H1 (cell line): ENCODE data around the gene CBR3. TPM values are rescaled to one million over a fixed set of nuclear protein-coding genes. Genes with fewer than 3 reads are reported as not detected.

Experiments
- CTCF ChIA-PET: fragments of 300-600 bp; sonication (Branson Sonifier 250); formaldehyde crosslinking; loops from one replicate; lab custom pipeline; 2021; ENCODE audit not compliant: partially characterized antibody; lab: Charles Lee
- POLR2A ChIA-PET: fragments of 300-600 bp; sonication (Branson Sonifier 250); formaldehyde crosslinking; loops from one replicate; lab custom pipeline; 2021; ENCODE audit warnings: inconsistent platforms; ENCODE audit not compliant: partially characterized antibody; lab: Charles Lee
- DNase-seq, 2 experiments: peaks; one replicate each; pipeline versions ENCODE4 v3.0.0 to v3.0.0-alpha.2; 2010 to 2022; ENCODE audit warnings: low spot score in 2 of 2, low read depth in 1 of 2, mixed read lengths in 1 of 2
- FAIRE-seq: peaks from 2 replicates; lab custom pipeline; 2011; peaks lifted over from hg19 to GRCh38; lab: Jason Lieb, UNC
- H2AFZ ChIP-seq: 2 replicates; pipeline ENCODE4 v1.8.1; 2012; ENCODE audit warnings: low read length, inconsistent platforms
- H2AK5ac ChIP-seq: 2 replicates; pipeline ENCODE4 v1.6.1; 2013; ENCODE audit warnings: low read depth, low read length
- H2BK120ac ChIP-seq: replicated peaks from 2 replicates; pipeline ENCODE3; 2013; ENCODE audit warnings: low read depth, low read length, inconsistent platforms
- H2BK12ac ChIP-seq: 2 replicates; pipeline ENCODE4 v1.6.1; 2013; ENCODE audit warnings: low read depth, low read length
- H2BK15ac ChIP-seq: 2 replicates; pipeline ENCODE4 v1.6.1; 2013; ENCODE audit warnings: low read length
- H2BK20ac ChIP-seq: 2 replicates; pipeline ENCODE4 v1.6.1; 2013; ENCODE audit warnings: low read length
- H2BK5ac ChIP-seq: 2 replicates; pipeline ENCODE4 v1.6.1; 2013; ENCODE audit warnings: low read depth, low read length
- H3K14ac ChIP-seq: 2 replicates; pipeline ENCODE4 v1.6.1; 2013; ENCODE audit warnings: inconsistent platforms; ENCODE audit not compliant: insufficient read length
- H3K18ac ChIP-seq: 2 replicates; pipeline ENCODE4 v1.6.1; 2013; ENCODE audit warnings: low read length; ENCODE audit errors: extremely low read depth
- H3K23ac ChIP-seq: 2 replicates; pipeline ENCODE4 v1.6.1; 2013; ENCODE audit warnings: inconsistent platforms; ENCODE audit not compliant: insufficient read length
- H3K23me2 ChIP-seq: 2 replicates; pipeline ENCODE4 v1.6.1; 2013; ENCODE audit warnings: low read depth, low read length
- H3K27ac ChIP-seq: 2 replicates; pipeline ENCODE4 v1.6.1; 2011; ENCODE audit warnings: low read depth, low read length, inconsistent platforms
- H3K27me3 ChIP-seq, 4 experiments: replicated peaks in 1 of 4; 1 replicate in 1 of 4; 2 replicates in 3 of 4; pipeline versions ENCODE4 v1.6.1 to v1.8.1; 2011 to 2013; ENCODE audit warnings: low read length in 3 of 4, mild to moderate bottlenecking in 3 of 4, inconsistent platforms in 2 of 4, mixed read lengths in 2 of 4, moderate library complexity in 1 of 4; ENCODE audit not compliant: control insufficient read depth in 3 of 4, insufficient read depth in 3 of 4; ENCODE audit errors: extremely low read depth in 1 of 4
- H3K36me3 ChIP-seq, 4 experiments: 2 replicates each; pipeline versions ENCODE4 v1.6.1 to v1.8.1; 2011 to 2013; ENCODE audit warnings: mild to moderate bottlenecking in 4 of 4, low read length in 3 of 4, moderate library complexity in 2 of 4, control low read depth in 1 of 4, inconsistent platforms in 1 of 4; ENCODE audit not compliant: insufficient read depth in 4 of 4, control insufficient read depth in 2 of 4
- H3K4ac ChIP-seq: replicated peaks from 2 replicates; pipeline ENCODE3; 2013; ENCODE audit warnings: low read length, low read depth, mixed read lengths, inconsistent platforms; ENCODE audit not compliant: insufficient read length
- H3K4me1 ChIP-seq, 4 experiments: replicated peaks in 1 of 4; 1 replicate in 1 of 4; 2 replicates in 3 of 4; pipeline versions ENCODE4 v1.6.1 to v1.8.1; 2011 to 2013; ENCODE audit warnings: low read length in 3 of 4, inconsistent platforms in 2 of 4, mixed read lengths in 1 of 4; ENCODE audit not compliant: insufficient read depth in 4 of 4, control insufficient read depth in 3 of 4
- H3K4me2 ChIP-seq, 2 experiments: 2 replicates each; pipeline versions ENCODE4 v1.6.1 to v1.8.1; 2011 to 2013; ENCODE audit warnings: low read depth in 2 of 2, low read length in 2 of 2, control low read depth in 1 of 2, inconsistent platforms in 1 of 2, mild to moderate bottlenecking in 1 of 2; ENCODE audit not compliant: insufficient read depth in 1 of 2
- H3K4me3 ChIP-seq, 4 experiments: fragments of 200-600, 300-600 bp in 1 of 4; sonication (generic), shearing (Covaris generic), sonication (Bioruptor Twin) in 1 of 4; 2 replicates each; pipeline versions ENCODE4 v1.5.1 to v1.8.1; 2011 to 2016; ENCODE audit warnings: low read length in 4 of 4, low read depth in 3 of 4, control low read depth in 2 of 4, inconsistent platforms in 2 of 4, mild to moderate bottlenecking in 2 of 4, mixed read lengths in 1 of 4, moderate library complexity in 1 of 4; ENCODE audit not compliant: insufficient read depth in 2 of 4; ENCODE audit errors: extremely low read depth in 1 of 4
- H3K56ac ChIP-seq: replicated peaks from 2 replicates; pipeline ENCODE3; 2013; ENCODE audit warnings: low read depth, mild to moderate bottlenecking, mixed read lengths, low read length, inconsistent platforms; ENCODE audit not compliant: insufficient read length
- H3K79me1 ChIP-seq: 2 replicates; pipeline ENCODE4 v1.6.1; 2013; ENCODE audit warnings: low read depth, low read length, control low read depth
- H3K79me2 ChIP-seq, 2 experiments: 2 replicates each; pipeline versions ENCODE4 v1.6.1 to v1.8.1; 2012 to 2013; ENCODE audit warnings: low read length in 2 of 2, mild to moderate bottlenecking in 2 of 2, inconsistent platforms in 1 of 2; ENCODE audit not compliant: insufficient read depth in 2 of 2, control insufficient read depth in 1 of 2
- H3K9ac ChIP-seq, 4 experiments: replicated peaks in 1 of 4; 1 replicate in 1 of 4; 2 replicates in 3 of 4; pipeline versions ENCODE4 v1.6.1 to v1.8.1; 2011 to 2013; ENCODE audit warnings: low read depth in 3 of 4, low read length in 3 of 4, control low read depth in 2 of 4, mild to moderate bottlenecking in 2 of 4, moderate library complexity in 2 of 4, inconsistent platforms in 1 of 4; ENCODE audit errors: extremely low read depth in 1 of 4
- H3K9me3 ChIP-seq, 2 experiments: 2 replicates each; pipeline versions ENCODE4 v1.6.1 to v1.8.1; 2012 to 2013; ENCODE audit warnings: mild to moderate bottlenecking in 2 of 2, moderate library complexity in 2 of 2, control low read depth in 1 of 2, inconsistent platforms in 1 of 2, low read depth in 1 of 2, low read length in 1 of 2, mixed read lengths in 1 of 2; ENCODE audit not compliant: insufficient read depth in 2 of 2
- H4K20me1 ChIP-seq, 2 experiments: replicated peaks in 1 of 2; 2 replicates each; pipeline versions ENCODE3 to v1.8.1; 2011 to 2013; ENCODE audit warnings: inconsistent platforms in 2 of 2, low read length in 2 of 2, mild to moderate bottlenecking in 1 of 2; ENCODE audit not compliant: insufficient read depth in 2 of 2, control insufficient read depth in 1 of 2
- H4K5ac ChIP-seq: 2 replicates; pipeline ENCODE4 v1.6.1; 2013; ENCODE audit warnings: low read length, low read depth, mixed read lengths, inconsistent platforms; ENCODE audit not compliant: insufficient read length
- H4K8ac ChIP-seq: 2 replicates; pipeline ENCODE4 v1.8.0; 2013; ENCODE audit warnings: mild to moderate bottlenecking, moderate library complexity, low read length, inconsistent platforms; ENCODE audit not compliant: insufficient read depth; ENCODE audit errors: extremely low read depth
- H4K91ac ChIP-seq: replicated peaks from 2 replicates; pipeline ENCODE3; 2013; ENCODE audit warnings: low read length, mixed read lengths, inconsistent platforms; ENCODE audit not compliant: insufficient read length
- MAFK ChIP-seq: IDR thresholded peaks from 2 replicates; pipeline ENCODE4 v1.6.1; 2012; ENCODE audit warnings: low read depth, mild to moderate bottlenecking, improper control_type of control experiment, low read length
- RNF2 ChIP-seq: fragments of 200-900, 300-1000 bp; sonication (generic); IDR thresholded peaks from 2 replicates; pipeline ENCODE4 v1.7.1; 2016; ENCODE audit warnings: borderline replicate concordance, low read depth, mild to moderate bottlenecking, antibody characterized with exemption, low read length; ENCODE audit not compliant: poor library complexity, severe bottlenecking; ENCODE audit errors: missing control alignments
- SAP30 ChIP-seq: fragments of 300-600 bp; sonication (generic); IDR thresholded peaks from 2 replicates; pipeline ENCODE4 v1.7.1; 2012; ENCODE audit warnings: low read length, moderate library complexity, mild to moderate bottlenecking, inconsistent platforms; ENCODE audit not compliant: insufficient read depth, insufficient replicate concordance
- WGBS, 2 experiments: shearing (Covaris generic) in 1 of 2; methylation state at CpG; one replicate each; pipeline versions ENCODE4 v1.1.6 to v1.1.7; 2013 to 2015; ENCODE audit warnings: low lambda C conversion rate in 2 of 2, mixed read lengths in 2 of 2, inconsistent platforms in 1 of 2, low coverage in 1 of 2, missing lambda C conversion rate in 1 of 2; ENCODE audit not compliant: insufficient replicate concordance in 2 of 2, insufficient coverage in 1 of 2, insufficient read length in 1 of 2; ENCODE audit errors: extremely low coverage in 1 of 2, missing lambda C conversion rate in 1 of 2; 5-methylcytosine and 5-hydroxymethylcytosine counted together
- polyA plus RNA-seq, 7 experiments: library from polyadenylated mRNA; depleted of rRNA in 3 of 7; stranded (reverse) in 5 of 7; unstranded in 2 of 7; fragments of >200 nt in 5 of 7; fragments of 200-250 nt in 2 of 7; gene quantifications; 1 replicate in 5 of 7; 2 replicates in 1 of 7; 4 replicates in 1 of 7; pipeline versions ENCODE4 v1.2.1 to v1.2.3, GENCODE V29; 2011 to 2013; ENCODE audit warnings: missing spikeins in 2 of 7, mixed read lengths in 2 of 7
- total RNA-seq: library from RNA; stranded (reverse); fragmentation: NEBNext Ultra II Directional; extraction: Animal tissue kit (Norgen Biotek cat#: 25700); gene quantifications from 2 replicates; pipeline ENCODE4 v1.2.1, GENCODE V29; 2021

Gene CBR3
- total and polyA plus RNA-seq, 2 of the 8 experiments (the other 6 are each of a cell fraction or from before 2014, with no cell fraction given), result 1.2 to 4.3 TPM

DNA sequence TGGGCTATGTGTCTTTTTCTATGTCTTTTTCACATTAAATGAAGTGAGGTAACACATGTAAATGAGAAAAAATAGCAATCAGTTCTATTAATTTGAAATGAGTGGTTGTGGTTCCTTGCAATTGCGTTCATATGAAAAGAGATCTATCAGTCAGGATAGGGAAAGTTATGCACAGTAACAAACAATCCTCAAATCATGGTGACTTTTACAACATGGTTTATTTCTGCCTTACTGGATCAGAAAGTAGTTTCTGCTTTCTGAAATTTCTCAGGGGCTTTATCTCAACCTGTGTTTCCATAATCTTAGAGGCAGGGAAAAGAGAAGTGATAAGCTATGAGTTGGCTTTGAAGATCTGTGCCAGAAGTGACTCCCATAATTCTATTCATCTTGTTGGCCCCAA, 60.7 kb downstream of the CBR3 start:
- no peak overlapping the region for H2BK15ac ChIP-seq
- DNase-seq (no peak), FAIRE-seq (no peak)
- no peak overlapping the region for H2AFZ ChIP-seq
- no peak overlapping the region for H3K18ac ChIP-seq
- ChIA-PET POLR2A (no interaction called here), CTCF (interaction anchor here (0.8 to 1.8 kb wide), 2 partner anchors 10 to 15 kb away, joined by 3 to 5 read pairs; no protein-coding TSS in a partner anchor)
- no peak overlapping the region for H2BK12ac ChIP-seq
- H3K27me3 ChIP-seq, result no peaks in the 10 kb centered on the region; a peak in 1 of 7 replicates
- H4K5ac ChIP-seq, result no peak overlapping the region
- no peak overlapping the region for H3K27ac ChIP-seq
- H2BK5ac ChIP-seq, result no peak overlapping the region
- H2BK20ac ChIP-seq, result no peak overlapping the region
- no peak overlapping the region for H4K8ac ChIP-seq
- H3K36me3 ChIP-seq, result no peaks in the 10 kb centered on the region
- H3K79me1 ChIP-seq, result no peaks in the 10 kb centered on the region
- no peak overlapping the region for H3K23ac ChIP-seq
- H3K9ac ChIP-seq, result no peak overlapping the region
- no peak overlapping the region for H3K4me3 ChIP-seq
- H3K56ac ChIP-seq, result no peak overlapping the region
- H3K14ac ChIP-seq, result no peak overlapping the region
- no peak overlapping the region for H3K4me2 ChIP-seq
- H3K4ac ChIP-seq, result no peak overlapping the region
- H2AK5ac ChIP-seq, result no peak overlapping the region
- H3K79me2 ChIP-seq, result no peaks in the 10 kb centered on the region
- H4K91ac ChIP-seq, result no peak overlapping the region
- H3K4me1 ChIP-seq, result no peaks in the 10 kb centered on the region
- no peak overlapping the region for H2BK120ac ChIP-seq
- WGBS, 2 experiments, result 81% methylated on average over 1 of the region's 1 CpG; no CpG with 5 or more reads in 1 of the 2 experiments
- H3K9me3 ChIP-seq, result no peaks in the 10 kb centered on the region
- no peaks in the 10 kb centered on the region for H4K20me1 ChIP-seq
- no peaks in the 10 kb centered on the region for H3K23me2 ChIP-seq
- TF ChIP-seq RNF2 (no peak), MAFK (no peak), SAP30 (no peak)
